ENCODE results near the gene OR2T4.

OR2T4 gene

DNA sequence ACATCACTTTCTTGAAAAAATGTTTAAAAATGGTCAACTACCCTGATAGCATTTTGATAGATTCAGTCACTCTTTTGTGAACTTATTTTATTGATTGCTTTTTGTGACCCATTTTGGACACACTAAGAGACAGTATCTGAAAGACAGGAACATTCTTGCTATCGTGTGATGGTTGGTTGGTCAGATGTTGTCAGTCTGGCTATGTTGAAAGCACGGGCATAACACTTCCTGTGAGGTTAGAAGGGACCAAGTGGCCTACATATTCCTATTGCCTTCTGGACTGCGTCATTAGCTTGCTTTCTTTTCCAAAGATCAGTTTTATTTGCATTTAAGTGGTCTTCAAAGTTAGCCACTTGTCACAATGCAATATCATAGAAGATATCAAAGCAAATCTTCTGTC, 15.5 kb downstream of the OR2T4 start:
- no peak for DNase-seq (ENCODE audit: low read depth in 1 of 2, low spot score in 1 of 2)
- Histone ChIP-seq H3K4me3 (replicated peaks; ENCODE audit: insufficient read depth, low read length) (no peak overlapping the region), H3K27me3 (ENCODE audit: insufficient read depth, poor library complexity, severe bottlenecking) (no peaks in the 10 kb centered on the region), H3K27ac (replicated peaks) (no peak overlapping the region)
- TF ChIP-seq REST (IDR thresholded peaks at IDR 0.05; ENCODE audit: insufficient replicate concordance, low read depth) (no peak), CTCF (IDR thresholded peaks at IDR 0.05; ENCODE audit: insufficient read depth, low read length) (no peak), POLR2AphosphoS5 (IDR thresholded peaks at IDR 0.05; ENCODE audit: low read depth) (no peak), SPI1 (IDR thresholded peaks at IDR 0.05; ENCODE audit: borderline replicate concordance, low read depth) (no peak), GABPA (IDR thresholded peaks at IDR 0.05; ENCODE audit: low read depth) (no peak)

- TF ChIP-seq CTCF (IDR thresholded peaks at IDR 0.05; ENCODE audit: insufficient read depth, low read length) = no peak
- H3K27ac ChIP-seq (replicated peaks) = no peak overlapping the region
- DNase-seq (ENCODE audit: low read depth in 1 of 2, low spot score in 1 of 2) = no peak
- H3K27me3 ChIP-seq (ENCODE audit: insufficient read depth, poor library complexity, severe bottlenecking) = no peaks in the 10 kb centered on the region
- H3K4me3 ChIP-seq (replicated peaks; ENCODE audit: insufficient read depth, low read length) = no peak overlapping the region
These were observed 19.4 kb downstream of the OR2T4 start for GRCh38 chr1:248380854-248381253.

GRCh38 chr1:248388426-248388825, 27.0 kb downstream of the OR2T4 start:
- no peak for DNase-seq (ENCODE audit: low read depth in 1 of 2, low spot score in 1 of 2)
- Histone ChIP-seq H3K4me3 (replicated peaks; ENCODE audit: insufficient read depth, low read length) (no peak overlapping the region), H3K27ac (replicated peaks) (no peak overlapping the region), H3K27me3 (ENCODE audit: insufficient read depth, poor library complexity, severe bottlenecking) (no peaks in the 10 kb centered on the region)
- TF ChIP-seq CTCF (IDR thresholded peaks at IDR 0.05; ENCODE audit: insufficient read depth, low read length) (no peak), REST (IDR thresholded peaks at IDR 0.05; ENCODE audit: insufficient replicate concordance, low read depth) (no peak), POLR2AphosphoS5 (IDR thresholded peaks at IDR 0.05; ENCODE audit: low read depth) (no peak), GABPA (IDR thresholded peaks at IDR 0.05; ENCODE audit: low read depth) (no peak), SPI1 (IDR thresholded peaks at IDR 0.05; ENCODE audit: borderline replicate concordance, low read depth) (no peak)

- Histone ChIP-seq H3K27me3 (ENCODE audit: insufficient read depth, poor library complexity, severe bottlenecking) (no peaks in the 10 kb centered on the region), H3K4me3 (replicated peaks; ENCODE audit: insufficient read depth, low read length) (no peak overlapping the region), H3K27ac (replicated peaks) (no peak overlapping the region)
- no peak for DNase-seq (ENCODE audit: low read depth in 1 of 2, low spot score in 1 of 2)
- TF ChIP-seq POLR2AphosphoS5 (IDR thresholded peaks at IDR 0.05; ENCODE audit: low read depth) = no peak
- no peak for TF ChIP-seq GABPA (IDR thresholded peaks at IDR 0.05; ENCODE audit: low read depth)
- TF ChIP-seq REST (IDR thresholded peaks at IDR 0.05; ENCODE audit: insufficient replicate concordance, low read depth) = no peak
- TF ChIP-seq SPI1 (IDR thresholded peaks at IDR 0.05; ENCODE audit: borderline replicate concordance, low read depth) = no peak
- no peak for TF ChIP-seq CTCF (IDR thresholded peaks at IDR 0.05; ENCODE audit: insufficient read depth, low read length)
These were observed 31.6 kb downstream of the OR2T4 start for GRCh38 chr1:248393050-248393449.

Measured in HL-60 (cell line).